ENCODE results near the gene MAST4. TPM values are rescaled to one million over a fixed set of nuclear protein-coding genes. Genes with fewer than 3 reads are reported as not detected.
A peak's percentile ranks its signal among the peaks of the same experiment; 100 is the strongest.

MAST4 gene
- total and polyA plus RNA-seq, 2 donors (not counting 1 experiment from before 2014, with no cell fraction given) = 7.0 to 15.2 TPM

DNA sequence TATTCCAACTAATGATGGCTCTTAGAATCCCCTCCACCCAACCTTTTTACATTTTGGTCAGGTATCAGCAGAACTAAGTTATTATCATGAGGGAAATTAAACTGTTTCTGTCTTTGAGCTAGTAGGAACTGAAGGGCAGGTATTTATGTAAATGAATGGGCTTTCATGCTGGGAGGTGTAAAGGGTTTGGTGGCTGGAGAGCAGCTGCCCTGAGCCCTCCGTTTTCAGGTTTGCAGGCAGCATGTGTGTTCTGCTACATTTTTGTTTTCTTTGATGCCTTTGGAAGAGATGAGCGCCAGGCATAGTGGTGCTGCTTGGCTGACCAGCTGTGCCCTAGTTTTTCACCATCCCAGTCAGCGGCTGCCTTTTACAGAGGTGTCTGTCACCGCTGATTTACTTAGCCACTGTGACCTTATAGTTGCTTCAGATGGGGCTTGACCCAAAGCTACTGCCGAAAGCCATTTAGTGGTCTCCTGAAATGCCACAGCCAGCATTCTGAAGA is 231.9 kb downstream of the MAST4 start:
- no peaks in the 10 kb centered on the region for H3K79me2 ChIP-seq (ENCODE audit: control insufficient read depth, insufficient read depth, low read length)
- DNase-seq (ENCODE audit: low read depth in 2 of 2) = no peak
- no peak overlapping the region for H3K27ac ChIP-seq (ENCODE audit: insufficient read depth, low read length)
- TF ChIP-seq, protein P1, sequence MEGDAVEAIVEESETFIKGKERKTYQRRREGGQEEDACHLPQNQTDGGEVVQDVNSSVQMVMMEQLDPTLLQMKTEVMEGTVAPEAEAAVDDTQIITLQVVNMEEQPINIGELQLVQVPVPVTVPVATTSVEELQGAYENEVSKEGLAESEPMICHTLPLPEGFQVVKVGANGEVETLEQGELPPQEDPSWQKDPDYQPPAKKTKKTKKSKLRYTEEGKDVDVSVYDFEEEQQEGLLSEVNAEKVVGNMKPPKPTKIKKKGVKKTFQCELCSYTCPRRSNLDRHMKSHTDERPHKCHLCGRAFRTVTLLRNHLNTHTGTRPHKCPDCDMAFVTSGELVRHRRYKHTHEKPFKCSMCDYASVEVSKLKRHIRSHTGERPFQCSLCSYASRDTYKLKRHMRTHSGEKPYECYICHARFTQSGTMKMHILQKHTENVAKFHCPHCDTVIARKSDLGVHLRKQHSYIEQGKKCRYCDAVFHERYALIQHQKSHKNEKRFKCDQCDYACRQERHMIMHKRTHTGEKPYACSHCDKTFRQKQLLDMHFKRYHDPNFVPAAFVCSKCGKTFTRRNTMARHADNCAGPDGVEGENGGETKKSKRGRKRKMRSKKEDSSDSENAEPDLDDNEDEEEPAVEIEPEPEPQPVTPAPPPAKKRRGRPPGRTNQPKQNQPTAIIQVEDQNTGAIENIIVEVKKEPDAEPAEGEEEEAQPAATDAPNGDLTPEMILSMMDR (conservative IDR thresholded peaks at IDR 0.05 in 1 of 2, IDR thresholded peaks at IDR 0.05 in 1 of 2; ENCODE audit: low read depth in 1 of 2, low read length in 2 of 2) = no peak
- TF ChIP-seq EZH2 (IDR thresholded peaks at IDR 0.05; ENCODE audit: low read length, missing control alignments) = no peak
- no peaks in the 10 kb centered on the region for H3K4me1 ChIP-seq (ENCODE audit: control insufficient read depth, extremely low read depth, insufficient read depth, low read length)
- H3K9ac ChIP-seq (ENCODE audit: insufficient read depth, low read length) = no peak overlapping the region
- H4K20me1 ChIP-seq (ENCODE audit: control insufficient read depth, extremely low read depth, insufficient read depth, low read length) = no peaks in the 10 kb centered on the region
- no peaks in the 10 kb centered on the region for H3K36me3 ChIP-seq (ENCODE audit: control insufficient read depth, insufficient read depth, low read length)
- peak overlapping the region; percentile 84 for H2AFZ ChIP-seq (ENCODE audit: low read length)
- peak overlapping the region; percentile 59 to 81 (median 66) for H3K4me3 ChIP-seq (replicated peaks in 1 of 4; ENCODE audit: control extremely low read depth in 1 of 4, insufficient read depth in 1 of 4, low read depth in 3 of 4, low read length in 4 of 4)
- peaks cover 4% of the 10 kb centered on the region for H3K27me3 ChIP-seq (ENCODE audit: control insufficient read depth, insufficient read depth, low read length)
- H3K4me2 ChIP-seq (ENCODE audit: extremely low read depth, insufficient read depth, low read length) = peak overlapping the region; percentile 88
- no peaks in the 10 kb centered on the region for H3K9me3 ChIP-seq (ENCODE audit: control insufficient read depth, insufficient read depth, low read depth, low read length)

DNA sequence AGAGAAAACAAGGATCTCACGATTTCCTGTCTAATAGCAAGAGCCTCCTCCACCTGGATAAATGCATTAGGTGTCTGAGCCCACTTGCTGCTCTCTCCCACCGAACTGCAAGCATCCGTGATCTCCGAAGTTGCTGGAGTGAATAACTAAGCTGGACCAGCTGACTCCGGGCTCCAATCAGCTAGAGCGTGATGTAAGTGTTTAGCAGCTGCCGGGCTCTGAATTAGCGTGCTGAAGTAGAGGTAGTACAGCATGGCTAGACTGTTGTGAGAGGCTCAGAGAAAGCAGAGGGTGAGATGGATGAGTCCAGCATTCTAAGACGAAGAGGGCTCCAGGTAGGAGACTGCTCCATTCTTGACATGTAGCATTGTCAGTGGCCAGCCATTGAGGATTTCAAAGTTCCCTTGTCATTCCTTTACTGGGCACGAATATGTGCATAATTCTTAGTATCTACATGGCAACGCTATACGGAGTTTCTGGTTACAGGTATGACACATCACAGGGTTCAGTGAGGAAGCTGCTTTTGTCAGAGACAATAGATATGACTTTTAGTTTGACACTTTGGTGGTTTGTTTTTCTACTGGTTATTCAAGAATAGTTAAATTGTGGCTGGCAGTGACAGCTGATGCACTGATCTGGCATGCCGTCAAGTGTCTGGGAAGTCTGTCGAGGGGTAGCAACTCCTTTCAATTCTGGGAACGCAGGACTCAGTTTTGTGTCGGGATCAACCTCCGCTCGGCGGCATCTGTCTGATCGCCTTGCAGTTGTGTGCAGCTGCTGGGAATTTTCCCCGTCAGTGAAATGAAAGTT is 232.6 kb downstream of the MAST4 start:
- no peak for TF ChIP-seq EZH2 (IDR thresholded peaks at IDR 0.05; ENCODE audit: low read length, missing control alignments)
- TF ChIP-seq, protein P1 (conservative IDR thresholded peaks at IDR 0.05 in 1 of 2, IDR thresholded peaks at IDR 0.05 in 1 of 2; ENCODE audit: low read depth in 1 of 2, low read length in 2 of 2) = no peak
- no peak overlapping the region for H3K9ac ChIP-seq (ENCODE audit: insufficient read depth, low read length)
- H3K4me2 ChIP-seq (ENCODE audit: extremely low read depth, insufficient read depth, low read length) = peak overlapping the region; percentile 88
- peak; percentile 71 to 87 for DNase-seq (ENCODE audit: low read depth in 2 of 2)
- H3K9me3 ChIP-seq (ENCODE audit: control insufficient read depth, insufficient read depth, low read depth, low read length) = no peaks in the 10 kb centered on the region
- no peak overlapping the region for H3K27ac ChIP-seq (ENCODE audit: insufficient read depth, low read length)
- no peaks in the 10 kb centered on the region for H3K4me1 ChIP-seq (ENCODE audit: control insufficient read depth, extremely low read depth, insufficient read depth, low read length)
- H3K79me2 ChIP-seq (ENCODE audit: control insufficient read depth, insufficient read depth, low read length) = no peaks in the 10 kb centered on the region
- H2AFZ ChIP-seq (ENCODE audit: low read length) = peak overlapping the region; percentile 84
- H3K4me3 ChIP-seq (replicated peaks in 1 of 4; ENCODE audit: control extremely low read depth in 1 of 4, insufficient read depth in 1 of 4, low read depth in 3 of 4, low read length in 4 of 4) = peak overlapping the region; percentile 59 to 81 (median 66)
- H4K20me1 ChIP-seq (ENCODE audit: control insufficient read depth, extremely low read depth, insufficient read depth, low read length) = no peaks in the 10 kb centered on the region
- H3K27me3 ChIP-seq (ENCODE audit: control insufficient read depth, insufficient read depth, low read length) = peaks cover 4% of the 10 kb centered on the region
- no peaks in the 10 kb centered on the region for H3K36me3 ChIP-seq (ENCODE audit: control insufficient read depth, insufficient read depth, low read length)

DNA sequence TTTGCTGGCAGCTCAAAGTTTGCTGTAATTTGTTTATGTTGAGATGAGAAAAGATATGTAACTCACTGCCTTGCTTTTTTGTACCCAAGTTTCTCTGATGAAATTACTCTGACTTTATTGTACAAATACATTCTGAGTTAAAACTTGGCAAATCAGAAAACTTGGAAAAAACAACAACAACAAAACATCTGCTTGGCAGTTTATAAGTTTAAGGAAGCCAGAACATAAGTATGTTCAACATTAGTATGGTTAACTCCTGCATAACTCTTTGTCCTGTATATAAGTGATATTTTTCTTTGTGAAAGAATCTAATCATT is 233.1 kb downstream of the MAST4 start:
- H3K4me1 ChIP-seq (ENCODE audit: control insufficient read depth, extremely low read depth, insufficient read depth, low read length) = no peaks in the 10 kb centered on the region
- TF ChIP-seq EZH2 (IDR thresholded peaks at IDR 0.05; ENCODE audit: low read length, missing control alignments) = no peak
- TF ChIP-seq, protein P1 (conservative IDR thresholded peaks at IDR 0.05 in 1 of 2, IDR thresholded peaks at IDR 0.05 in 1 of 2; ENCODE audit: low read depth in 1 of 2, low read length in 2 of 2) = no peak
- peak overlapping the region; percentile 84 for H2AFZ ChIP-seq (ENCODE audit: low read length)
- no peaks in the 10 kb centered on the region for H4K20me1 ChIP-seq (ENCODE audit: control insufficient read depth, extremely low read depth, insufficient read depth, low read length)
- peak overlapping the region; percentile 59 to 81 (median 66) for H3K4me3 ChIP-seq (replicated peaks in 1 of 4; ENCODE audit: control extremely low read depth in 1 of 4, insufficient read depth in 1 of 4, low read depth in 3 of 4, low read length in 4 of 4)
- H3K4me2 ChIP-seq (ENCODE audit: extremely low read depth, insufficient read depth, low read length) = peak overlapping the region; percentile 88
- H3K9ac ChIP-seq (ENCODE audit: insufficient read depth, low read length) = no peak overlapping the region
- no peaks in the 10 kb centered on the region for H3K36me3 ChIP-seq (ENCODE audit: control insufficient read depth, insufficient read depth, low read length)
- DNase-seq (ENCODE audit: low read depth in 2 of 2) = peak in 1 of 2 donors; percentile 79
- H3K9me3 ChIP-seq (ENCODE audit: control insufficient read depth, insufficient read depth, low read depth, low read length) = no peaks in the 10 kb centered on the region
- H3K79me2 ChIP-seq (ENCODE audit: control insufficient read depth, insufficient read depth, low read length) = no peaks in the 10 kb centered on the region
- H3K27ac ChIP-seq (ENCODE audit: insufficient read depth, low read length) = no peak overlapping the region
- H3K27me3 ChIP-seq (ENCODE audit: control insufficient read depth, insufficient read depth, low read length) = peaks cover 4% of the 10 kb centered on the region

Data from fibroblast of lung (primary cell).